Spinal cord (tissue), 10 donors: ENCODE data around the gene NDUFA8. TPM values are rescaled to one million over a fixed set of nuclear protein-coding genes. Genes with fewer than 3 reads are reported as not detected.

ENCODE experiments used
- DNase-seq, 6 donors: peaks; one replicate each; pipeline versions ENCODE4 v3.0.0 to v3.0.0-alpha.2; 2013 to 2015; ENCODE audit warnings: low spot score in 6 of 6, low read depth in 4 of 6
- H3K27ac ChIP-seq: one replicate; pipeline ENCODE4 v1.5.1; 2013; ENCODE audit warnings: low read depth, low read length, control low read depth
- H3K27me3 ChIP-seq: one replicate; pipeline ENCODE4 v1.6.1; 2013; ENCODE audit warnings: low read length; ENCODE audit not compliant: control insufficient read depth, insufficient read depth
- H3K36me3 ChIP-seq: one replicate; pipeline ENCODE4 v1.6.1; 2013; ENCODE audit warnings: low read length; ENCODE audit not compliant: control insufficient read depth, insufficient read depth
- H3K4me1 ChIP-seq: one replicate; pipeline ENCODE4 v1.6.1; 2013; ENCODE audit warnings: low read length; ENCODE audit not compliant: control insufficient read depth, insufficient read depth
- H3K4me3 ChIP-seq: one replicate; pipeline ENCODE4 v1.5.1; 2013; ENCODE audit warnings: low read depth, low read length, control low read depth
- H3K9me3 ChIP-seq: one replicate; pipeline ENCODE4 v1.6.1; 2013; ENCODE audit warnings: low read length; ENCODE audit not compliant: control insufficient read depth, insufficient read depth
- WGBS: methylation state at CpG from one replicate; pipeline ENCODE4 v1.1.5; 2013; ENCODE audit warnings: missing lambda C conversion rate; ENCODE audit not compliant: insufficient coverage; 5-methylcytosine and 5-hydroxymethylcytosine counted together
- polyA plus RNA-seq, 2 donors: library from polyadenylated mRNA; unstranded; fragments of 120-200 nt; gene quantifications; one replicate each; pipeline ENCODE4 v1.2.1, GENCODE V29; 2013; ENCODE audit not compliant: insufficient read length in 2 of 2
- total RNA-seq, 2 donors: library from RNA; depleted of rRNA in 1 of 2; stranded (reverse); fragments of 120-200 nt in 1 of 2; fragments of >200 nt in 1 of 2; gene quantifications; one replicate each; pipeline versions ENCODE4 v1.2.3 to v1.2.4, GENCODE V29; 2013 to 2014
- donor health status: healthy.

The NDUFA8 gene
- total and polyA plus RNA-seq, 4 donors = 46.0 to 114 (median 84.2) TPM

GRCh38 chr9:122172131-122172530, 12.6 kb upstream of the NDUFA8 start:
- Histone ChIP-seq H3K36me3 (no peaks in the 10 kb centered on the region), H3K27ac (no peak overlapping the region), H3K9me3 (no peaks in the 10 kb centered on the region), H3K27me3 (no peaks in the 10 kb centered on the region), H3K4me3 (no peak overlapping the region), H3K4me1 (no peaks in the 10 kb centered on the region)
- DNase-seq = no peak
- 89% methylated on average over 7 of the region's 7 CpGs for WGBS

DNA sequence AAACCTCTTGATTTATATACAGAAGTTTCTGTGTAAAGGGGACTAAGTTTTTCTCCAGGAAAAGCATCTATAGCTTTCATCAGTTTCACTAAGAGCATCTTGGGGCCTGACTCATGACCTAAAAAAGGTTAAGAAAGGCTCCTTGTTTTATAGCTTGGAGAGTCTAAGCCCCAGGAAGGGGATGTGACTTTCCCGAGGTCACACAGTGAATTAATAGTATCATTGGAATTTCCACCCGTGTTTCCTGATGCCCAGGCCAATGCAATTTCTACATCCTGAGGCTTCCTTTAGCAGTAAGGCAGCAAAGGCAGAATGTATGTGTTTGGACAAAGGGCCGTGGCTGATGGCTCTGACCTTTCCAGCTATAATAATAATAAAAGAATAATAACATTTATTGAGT, 8.8 kb upstream of the NDUFA8 start:
- WGBS = no CpG with 5 or more reads among the region's 3 CpGs
- Histone ChIP-seq H3K27ac (no peak overlapping the region), H3K36me3 (no peaks in the 10 kb centered on the region), H3K27me3 (no peaks in the 10 kb centered on the region), H3K4me3 (no peak overlapping the region), H3K9me3 (no peaks in the 10 kb centered on the region), H3K4me1 (no peaks in the 10 kb centered on the region)
- DNase-seq = no peak

GRCh38 chr9:122164286-122164685, 4.7 kb upstream of the NDUFA8 start:
- DNase-seq = no peak
- no peaks in the 10 kb centered on the region for H3K4me1 ChIP-seq
- no peak overlapping the region for H3K4me3 ChIP-seq
- no peaks in the 10 kb centered on the region for H3K27me3 ChIP-seq
- no peak overlapping the region for H3K27ac ChIP-seq
- 12% methylated on average over 2 of the region's 2 CpGs for WGBS
- H3K9me3 ChIP-seq = no peaks in the 10 kb centered on the region
- no peaks in the 10 kb centered on the region for H3K36me3 ChIP-seq

DNA sequence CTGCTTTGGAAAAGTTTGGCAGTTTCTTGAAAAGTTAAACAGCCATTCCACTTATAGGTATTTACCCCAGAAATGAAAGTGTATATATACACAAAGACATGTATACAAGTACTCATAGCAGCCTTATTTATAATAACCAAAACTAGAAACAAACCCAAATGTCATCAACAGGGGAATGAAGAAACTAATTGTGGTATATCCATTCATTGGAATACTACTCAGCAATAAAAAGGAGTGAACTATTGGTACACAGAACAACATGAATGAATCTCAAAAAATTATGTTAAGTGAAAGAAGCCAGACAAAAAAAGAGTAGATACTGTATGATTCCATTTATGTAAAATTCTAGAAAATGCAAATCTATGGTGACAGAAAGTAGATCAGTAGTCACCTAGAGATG, 2.8 kb upstream of the NDUFA8 start:
- DNase-seq = no peak
- Histone ChIP-seq H3K4me1 (peaks cover 7% of the 10 kb centered on the region), H3K9me3 (no peaks in the 10 kb centered on the region), H3K27me3 (no peaks in the 10 kb centered on the region), H3K36me3 (no peaks in the 10 kb centered on the region), H3K27ac (no peak overlapping the region), H3K4me3 (no peak overlapping the region)

- no peak overlapping the region for H3K27ac ChIP-seq
- no peaks in the 10 kb centered on the region for H3K27me3 ChIP-seq
- H3K36me3 ChIP-seq = no peaks in the 10 kb centered on the region
- WGBS = 0% methylated on average over 1 of the region's 6 CpGs
- peaks cover 7% of the 10 kb centered on the region for H3K4me1 ChIP-seq
- no peak for DNase-seq
- H3K9me3 ChIP-seq = no peaks in the 10 kb centered on the region
- H3K4me3 ChIP-seq = peak overlapping the region; percentile 90
Observed at GRCh38 chr9:122159925-122160246, 307 bp upstream of the NDUFA8 start.

GRCh38 chr9:122158202-122158601, 1.4 kb downstream of the NDUFA8 start:
- no peak overlapping the region for H3K27ac ChIP-seq
- H3K27me3 ChIP-seq = no peaks in the 10 kb centered on the region
- no peaks in the 10 kb centered on the region for H3K9me3 ChIP-seq
- H3K4me1 ChIP-seq = peaks cover 7% of the 10 kb centered on the region
- no peaks in the 10 kb centered on the region for H3K36me3 ChIP-seq
- H3K4me3 ChIP-seq = no peak overlapping the region
- no CpG with 5 or more reads among the region's 3 CpGs for WGBS
- DNase-seq = no peak

GRCh38 chr9:122155796-122156195, 3.8 kb downstream of the NDUFA8 start:
- H3K36me3 ChIP-seq = peaks cover 9% of the 10 kb centered on the region
- H3K4me3 ChIP-seq = no peak overlapping the region
- peaks cover 7% of the 10 kb centered on the region for H3K4me1 ChIP-seq
- 71% methylated on average over 1 of the region's 4 CpGs for WGBS
- DNase-seq = no peak
- H3K27ac ChIP-seq = no peak overlapping the region
- no peaks in the 10 kb centered on the region for H3K9me3 ChIP-seq
- no peaks in the 10 kb centered on the region for H3K27me3 ChIP-seq

DNA sequence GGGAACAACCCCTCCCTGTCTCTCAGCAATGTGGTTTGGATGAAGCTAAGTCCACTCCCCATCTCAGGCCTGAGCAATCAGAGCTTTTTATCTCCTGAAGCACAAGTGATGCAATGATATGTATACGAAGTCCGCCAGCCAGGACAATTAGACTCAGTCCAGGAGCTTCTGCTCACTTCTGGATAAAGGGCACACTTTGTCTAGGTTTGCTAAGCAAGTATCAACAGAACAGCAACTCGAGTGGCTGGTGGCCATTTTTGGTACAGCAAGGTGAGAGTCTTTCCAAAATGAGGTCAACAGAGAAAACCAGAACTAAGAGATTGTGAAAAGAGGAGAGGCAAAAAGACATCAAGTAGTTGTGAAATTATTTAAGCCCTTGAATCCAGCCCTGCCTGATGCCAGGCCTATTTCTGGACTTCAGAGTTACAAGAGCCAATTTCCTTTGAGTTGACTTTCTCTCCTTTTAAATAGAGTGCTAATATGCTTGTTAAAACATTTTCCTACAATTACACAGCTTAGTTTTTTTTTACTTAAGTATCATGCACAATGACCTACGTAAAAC, 8.2 kb downstream of the NDUFA8 start:
- Histone ChIP-seq H3K36me3 (peaks cover 24% of the 10 kb centered on the region), H3K27ac (no peak overlapping the region), H3K4me3 (no peak overlapping the region), H3K9me3 (no peaks in the 10 kb centered on the region), H3K4me1 (no peaks in the 10 kb centered on the region), H3K27me3 (no peaks in the 10 kb centered on the region)
- no peak for DNase-seq
- WGBS = 93% methylated on average over 3 of the region's 4 CpGs

- Histone ChIP-seq H3K27me3 (no peaks in the 10 kb centered on the region), H3K36me3 (peaks cover 33% of the 10 kb centered on the region), H3K27ac (no peak overlapping the region), H3K4me1 (no peaks in the 10 kb centered on the region), H3K4me3 (no peak overlapping the region), H3K9me3 (no peaks in the 10 kb centered on the region)
- WGBS = 100% methylated on average over 2 of the region's 2 CpGs
- no peak for DNase-seq
Observed at GRCh38 chr9:122145592-122145863, 14.1 kb downstream of the NDUFA8 start.

DNA sequence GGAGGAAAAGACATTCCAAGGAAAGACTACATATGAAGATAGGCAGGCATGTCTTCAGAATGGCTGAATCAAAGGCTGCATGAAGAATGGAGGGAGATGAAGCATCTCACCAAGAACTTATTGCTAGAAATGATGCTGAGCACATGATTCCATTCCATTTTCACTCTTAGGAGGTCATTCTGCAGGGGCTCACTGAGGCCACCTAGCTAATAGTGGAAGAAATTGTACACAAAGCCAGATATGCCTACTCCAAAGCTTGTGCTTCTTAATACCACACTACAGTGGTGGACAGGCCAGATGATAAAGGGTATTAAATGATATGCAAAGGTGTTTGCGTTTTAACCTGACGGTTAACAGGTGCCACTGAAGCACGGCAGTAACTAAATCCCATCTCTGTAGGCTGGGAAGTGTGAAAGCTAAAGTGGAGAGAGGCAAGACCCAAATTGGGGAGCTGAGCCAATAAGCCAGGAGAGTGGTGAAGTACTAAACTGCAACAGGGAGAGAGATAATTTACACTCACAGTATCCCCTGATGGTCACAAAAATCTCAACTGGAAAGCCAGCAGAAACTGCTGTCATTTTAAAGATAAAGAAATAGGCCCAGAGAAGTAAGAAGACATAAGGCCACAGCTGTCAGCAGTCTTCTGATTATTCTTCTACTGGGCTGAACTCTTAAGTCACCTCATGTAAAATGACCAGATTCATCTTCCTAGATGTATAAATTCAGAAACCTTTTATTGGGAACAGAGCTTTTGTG, 14.6 kb downstream of the NDUFA8 start:
- no peak overlapping the region for H3K4me3 ChIP-seq
- no peaks in the 10 kb centered on the region for H3K9me3 ChIP-seq
- DNase-seq = peak in 1 of 6 donors; percentile 31
- H3K27ac ChIP-seq = no peak overlapping the region
- H3K36me3 ChIP-seq = peaks cover 29% of the 10 kb centered on the region
- WGBS = 90% methylated on average over 2 of the region's 3 CpGs
- no peaks in the 10 kb centered on the region for H3K4me1 ChIP-seq
- no peaks in the 10 kb centered on the region for H3K27me3 ChIP-seq
